NCI-H2029 (cell line): ENCODE measurements around the gene MALT1.
"Not testable (repeated sequence)": the region's sequence is repeated elsewhere in the genome, so short reads cannot be mapped to it uniquely, and the experiment has no call there.

Experiments
- DNase-seq: peaks from one replicate; lab custom pipeline; 2025; lab: John Stamatoyannopoulos, UW

Gene MALT1

GRCh38 chr18:58733866-58734265 lies 62.6 kb downstream of the MALT1 start:
- DNase-seq = no peak

GRCh38 chr18:58738322-58738721 lies 67.1 kb downstream of the MALT1 start:
- DNase-seq = no peak

GRCh38 chr18:58745914-58746313 lies 74.6 kb downstream of the MALT1 start:
- no peak for DNase-seq

GRCh38 chr18:58748899-58749595 lies 77.8 kb downstream of the MALT1 start:
- no peak for DNase-seq

- no peak for DNase-seq
Observed at GRCh38 chr18:58753976-58754375, 82.7 kb downstream of the MALT1 start.

- no peak for DNase-seq
Observed at GRCh38 chr18:58754544-58755068, 83.3 kb downstream of the MALT1 start.

- DNase-seq = no peak
Observed at GRCh38 chr18:58755304-58756010, 84.2 kb downstream of the MALT1 start.

- DNase-seq = no peak
Observed at GRCh38 chr18:58756148-58756547, 84.9 kb downstream of the MALT1 start.

GRCh38 chr18:58756596-58757240 lies 85.5 kb downstream of the MALT1 start:
- DNase-seq = no peak

GRCh38 chr18:58757351-58757750 lies 86.1 kb downstream of the MALT1 start:
- not testable (repeated sequence) for DNase-seq

- no peak for DNase-seq
Observed at GRCh38 chr18:58758046-58758445, 86.8 kb downstream of the MALT1 start.

- no peak for DNase-seq
Observed at GRCh38 chr18:58758606-58759005, 87.3 kb downstream of the MALT1 start.

- DNase-seq = peak; percentile 10
Observed at GRCh38 chr18:58761241-58761969, 90.1 kb downstream of the MALT1 start.

- no peak for DNase-seq
Observed at GRCh38 chr18:58761970-58762780, 90.9 kb downstream of the MALT1 start.

GRCh38 chr18:58762781-58763171 lies 91.5 kb downstream of the MALT1 start:
- no peak for DNase-seq

- no peak for DNase-seq
Observed at GRCh38 chr18:58766164-58766563, 94.9 kb downstream of the MALT1 start.

GRCh38 chr18:58766946-58767345 lies 95.7 kb downstream of the MALT1 start:
- no peak for DNase-seq

GRCh38 chr18:58768293-58768974 lies 97.2 kb downstream of the MALT1 start:
- DNase-seq = peak; percentile 65

GRCh38 chr18:58769321-58769720 lies 98.1 kb downstream of the MALT1 start:
- DNase-seq = no peak

GRCh38 chr18:58770601-58771000 lies 99.3 kb downstream of the MALT1 start:
- DNase-seq = no peak

GRCh38 chr18:58772161-58772560 lies 100.9 kb downstream of the MALT1 start:
- DNase-seq = no peak
